RWPE2 (cell line): ENCODE results near the gene SDE2.

ENCODE experiments used
- ATAC-seq: fragments of 200-7000 bp; cut with Tn5 transposase; 3 replicates; pipeline ENCODE4 v1.9.1; 2021; ENCODE audit warnings: low read depth
- DNase-seq: peaks from one replicate; pipeline ENCODE4 v3.0.0-alpha.2; 2020; ENCODE audit warnings: low spot score
- H3K27ac ChIP-seq: fragments of 450-650 bp; 2 replicates; pipeline ENCODE4 v1.5.1; 2017; ENCODE audit warnings: mild to moderate bottlenecking; ENCODE audit not compliant: poor library complexity, severe bottlenecking
- H3K27me3 ChIP-seq: fragments of 250-450 bp; sonication (Bioruptor Pico); 2 replicates; pipeline ENCODE4 v1.5.1; 2021; ENCODE audit warnings: mild to moderate bottlenecking, moderate library complexity; ENCODE audit not compliant: insufficient read depth, poor library complexity, severe bottlenecking
- H3K36me3 ChIP-seq: fragments of 250-450 bp; sonication (Bioruptor Pico); 2 replicates; pipeline ENCODE4 v1.5.1; 2020; ENCODE audit warnings: low read depth, mild to moderate bottlenecking, moderate library complexity
- H3K4me1 ChIP-seq: fragments of 250-450 bp; sonication (Bioruptor Pico); 2 replicates; pipeline ENCODE4 v1.5.1; 2021; ENCODE audit warnings: mild to moderate bottlenecking, moderate library complexity; ENCODE audit not compliant: insufficient read depth, poor library complexity, severe bottlenecking
- H3K4me3 ChIP-seq: fragments of 250-450 bp; sonication (Bioruptor Pico); 2 replicates; pipeline ENCODE4 v1.5.1; 2021; ENCODE audit warnings: mild to moderate bottlenecking, moderate library complexity; ENCODE audit not compliant: severe bottlenecking
- H3K9me3 ChIP-seq: fragments of 250-450 bp; sonication (Bioruptor Pico); 2 replicates; pipeline ENCODE4 v1.5.1; 2021; ENCODE audit warnings: mild to moderate bottlenecking, moderate library complexity; ENCODE audit not compliant: severe bottlenecking
- TF ChIP-seq, protein P1 (sequence below): fragments of 450-650 bp; IDR thresholded peaks from one replicate; pipeline ENCODE4 v1.5.1; 2017; ENCODE audit warnings: mild to moderate bottlenecking, moderate library complexity; ENCODE audit not compliant: poor library complexity, severe bottlenecking

The SDE2 gene

DNA sequence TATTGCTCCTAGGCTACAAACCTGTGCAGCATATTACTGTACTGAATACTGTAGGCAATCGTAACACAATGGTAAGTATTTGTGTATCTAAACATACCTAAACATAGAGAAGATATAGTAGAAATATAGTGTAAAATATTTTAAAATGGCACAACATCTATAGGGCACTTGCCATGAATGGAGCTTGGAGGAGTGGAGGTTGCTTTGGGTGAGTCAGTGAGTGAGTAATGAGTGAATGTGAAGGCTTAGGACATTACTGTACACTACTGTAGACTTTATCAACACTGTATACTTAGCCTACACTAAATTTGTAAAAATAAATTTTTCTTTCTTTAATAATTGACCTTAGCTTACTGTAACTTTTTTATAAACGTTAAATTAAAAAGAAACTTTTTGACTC is 66.1 kb downstream of the SDE2 start:
- TF ChIP-seq, protein P1, sequence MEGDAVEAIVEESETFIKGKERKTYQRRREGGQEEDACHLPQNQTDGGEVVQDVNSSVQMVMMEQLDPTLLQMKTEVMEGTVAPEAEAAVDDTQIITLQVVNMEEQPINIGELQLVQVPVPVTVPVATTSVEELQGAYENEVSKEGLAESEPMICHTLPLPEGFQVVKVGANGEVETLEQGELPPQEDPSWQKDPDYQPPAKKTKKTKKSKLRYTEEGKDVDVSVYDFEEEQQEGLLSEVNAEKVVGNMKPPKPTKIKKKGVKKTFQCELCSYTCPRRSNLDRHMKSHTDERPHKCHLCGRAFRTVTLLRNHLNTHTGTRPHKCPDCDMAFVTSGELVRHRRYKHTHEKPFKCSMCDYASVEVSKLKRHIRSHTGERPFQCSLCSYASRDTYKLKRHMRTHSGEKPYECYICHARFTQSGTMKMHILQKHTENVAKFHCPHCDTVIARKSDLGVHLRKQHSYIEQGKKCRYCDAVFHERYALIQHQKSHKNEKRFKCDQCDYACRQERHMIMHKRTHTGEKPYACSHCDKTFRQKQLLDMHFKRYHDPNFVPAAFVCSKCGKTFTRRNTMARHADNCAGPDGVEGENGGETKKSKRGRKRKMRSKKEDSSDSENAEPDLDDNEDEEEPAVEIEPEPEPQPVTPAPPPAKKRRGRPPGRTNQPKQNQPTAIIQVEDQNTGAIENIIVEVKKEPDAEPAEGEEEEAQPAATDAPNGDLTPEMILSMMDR: no peak
- no peaks in the 10 kb centered on the region for H3K4me1 ChIP-seq
- H3K27me3 ChIP-seq: no peaks in the 10 kb centered on the region
- H3K4me3 ChIP-seq: no peak overlapping the region
- no peaks in the 10 kb centered on the region for H3K9me3 ChIP-seq
- DNase-seq (no peak), ATAC-seq (peak; percentile 91)
- no peaks in the 10 kb centered on the region for H3K36me3 ChIP-seq
- H3K27ac ChIP-seq: no peak overlapping the region
